Nephron progenitor cell (in vitro differentiated cells): ENCODE measurements around the gene RHOT2.
A peak's percentile ranks its signal among the peaks of the same experiment; 100 is the strongest.

Experiments used
- DNase-seq: peaks from one replicate; pipeline ENCODE4 v3.0.0; 2021
- H3K27ac Mint-ChIP-seq: 2 replicates; pipeline ENCODE4 v1.8.0; 2021; ENCODE audit warnings: mild to moderate bottlenecking, moderate library complexity, mixed read lengths
- H3K27me3 Mint-ChIP-seq: 2 replicates; pipeline ENCODE4 v1.8.0; 2021; ENCODE audit warnings: mild to moderate bottlenecking, low read depth, mixed read lengths; ENCODE audit not compliant: poor library complexity
- H3K36me3 Mint-ChIP-seq: 2 replicates; pipeline ENCODE4 v1.8.0; 2021; ENCODE audit warnings: low read depth, mixed read lengths
- H3K4me1 Mint-ChIP-seq: 2 replicates; pipeline ENCODE4 v1.8.0; 2021; ENCODE audit warnings: mixed read lengths
- H3K4me3 Mint-ChIP-seq: 2 replicates; pipeline ENCODE4 v1.8.0; 2021; ENCODE audit warnings: mild to moderate bottlenecking, moderate library complexity, mixed read lengths
- H3K9me3 Mint-ChIP-seq: 2 replicates; pipeline ENCODE4 v1.8.0; 2021; ENCODE audit warnings: mild to moderate bottlenecking, moderate library complexity, mixed read lengths
- TF ChIP-seq, protein P1 (sequence below): fragments of 200-600 bp; sonication (generic); IDR thresholded peaks from 2 replicates; pipeline ENCODE4 v1.5.0; 2021; ENCODE audit warnings: antibody characterized with exemption

The RHOT2 gene

DNA sequence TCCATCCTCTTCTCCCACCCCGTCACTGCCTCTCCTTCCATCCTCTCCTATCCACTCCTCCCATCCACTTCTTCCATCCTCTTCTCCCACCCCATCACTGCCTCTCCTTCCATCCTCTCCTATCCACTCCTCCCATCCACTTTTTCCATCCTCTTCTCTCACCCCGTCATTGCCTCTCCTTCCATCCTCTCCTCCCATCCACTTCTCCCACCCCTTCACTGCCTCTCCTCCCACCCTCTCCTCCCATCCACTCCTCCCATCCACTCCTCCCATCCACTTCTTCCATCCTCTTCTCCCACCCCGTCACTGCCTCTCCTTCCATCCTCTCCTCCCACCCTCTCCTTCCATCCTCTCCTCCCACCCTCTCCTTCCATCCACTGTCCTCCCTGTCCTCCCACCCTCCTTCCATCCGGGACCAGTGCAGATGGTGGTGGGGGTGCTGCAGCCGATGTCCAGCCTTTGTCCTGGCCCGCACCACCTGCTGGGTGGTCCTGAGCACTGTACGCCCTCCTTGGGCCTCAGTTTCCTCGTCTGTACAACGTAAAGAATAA is 36.0 kb upstream of the RHOT2 start:
- peaks cover 6% of the 10 kb centered on the region for H3K27me3 Mint-ChIP-seq
- peaks cover 5% of the 10 kb centered on the region for H3K36me3 Mint-ChIP-seq
- TF ChIP-seq, protein P1, sequence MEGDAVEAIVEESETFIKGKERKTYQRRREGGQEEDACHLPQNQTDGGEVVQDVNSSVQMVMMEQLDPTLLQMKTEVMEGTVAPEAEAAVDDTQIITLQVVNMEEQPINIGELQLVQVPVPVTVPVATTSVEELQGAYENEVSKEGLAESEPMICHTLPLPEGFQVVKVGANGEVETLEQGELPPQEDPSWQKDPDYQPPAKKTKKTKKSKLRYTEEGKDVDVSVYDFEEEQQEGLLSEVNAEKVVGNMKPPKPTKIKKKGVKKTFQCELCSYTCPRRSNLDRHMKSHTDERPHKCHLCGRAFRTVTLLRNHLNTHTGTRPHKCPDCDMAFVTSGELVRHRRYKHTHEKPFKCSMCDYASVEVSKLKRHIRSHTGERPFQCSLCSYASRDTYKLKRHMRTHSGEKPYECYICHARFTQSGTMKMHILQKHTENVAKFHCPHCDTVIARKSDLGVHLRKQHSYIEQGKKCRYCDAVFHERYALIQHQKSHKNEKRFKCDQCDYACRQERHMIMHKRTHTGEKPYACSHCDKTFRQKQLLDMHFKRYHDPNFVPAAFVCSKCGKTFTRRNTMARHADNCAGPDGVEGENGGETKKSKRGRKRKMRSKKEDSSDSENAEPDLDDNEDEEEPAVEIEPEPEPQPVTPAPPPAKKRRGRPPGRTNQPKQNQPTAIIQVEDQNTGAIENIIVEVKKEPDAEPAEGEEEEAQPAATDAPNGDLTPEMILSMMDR, result no peak
- peaks cover 45% of the 10 kb centered on the region for H3K4me1 Mint-ChIP-seq
- no peak for DNase-seq
- H3K9me3 Mint-ChIP-seq, result no peaks in the 10 kb centered on the region
- H3K27ac Mint-ChIP-seq, result no peak overlapping the region
- H3K4me3 Mint-ChIP-seq, result peak overlapping the region; percentile 86

DNA sequence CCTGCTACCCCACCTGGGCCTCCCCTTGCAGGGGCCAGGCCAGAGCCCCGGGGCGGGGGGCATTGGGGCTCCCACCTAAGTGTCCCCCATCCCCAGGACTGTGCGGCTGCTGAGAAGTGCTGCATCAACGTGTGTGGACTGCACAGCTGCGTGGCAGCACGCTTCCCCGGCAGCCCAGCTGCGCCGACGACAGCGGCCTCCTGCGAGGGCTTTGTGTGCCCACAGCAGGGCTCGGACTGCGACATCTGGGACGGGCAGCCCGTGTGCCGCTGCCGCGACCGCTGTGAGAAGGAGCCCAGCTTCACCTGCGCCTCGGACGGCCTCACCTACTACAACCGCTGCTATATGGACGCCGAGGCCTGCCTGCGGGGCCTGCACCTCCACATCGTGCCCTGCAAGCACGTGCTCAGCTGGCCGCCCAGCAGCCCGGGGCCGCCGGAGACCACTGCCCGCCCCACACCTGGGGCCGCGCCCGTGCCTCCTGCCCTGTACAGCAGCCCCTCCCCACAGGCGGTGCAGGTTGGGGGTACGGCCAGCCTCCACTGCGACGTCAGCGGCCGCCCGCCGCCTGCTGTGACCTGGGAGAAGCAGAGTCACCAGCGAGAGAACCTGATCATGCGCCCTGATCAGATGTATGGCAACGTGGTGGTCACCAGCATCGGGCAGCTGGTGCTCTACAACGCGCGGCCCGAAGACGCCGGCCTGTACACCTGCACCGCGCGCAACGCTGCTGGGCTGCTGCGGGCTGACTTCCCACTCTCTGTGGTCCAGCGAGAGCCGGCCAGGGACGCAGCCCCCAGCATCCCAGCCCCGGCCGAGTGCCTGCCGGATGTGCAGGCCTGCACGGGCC is 35.2 kb upstream of the RHOT2 start:
- peak overlapping the region; percentile 86 for H3K4me3 Mint-ChIP-seq
- H3K27me3 Mint-ChIP-seq, result peaks cover 6% of the 10 kb centered on the region
- TF ChIP-seq, protein P1, result no peak

DNA sequence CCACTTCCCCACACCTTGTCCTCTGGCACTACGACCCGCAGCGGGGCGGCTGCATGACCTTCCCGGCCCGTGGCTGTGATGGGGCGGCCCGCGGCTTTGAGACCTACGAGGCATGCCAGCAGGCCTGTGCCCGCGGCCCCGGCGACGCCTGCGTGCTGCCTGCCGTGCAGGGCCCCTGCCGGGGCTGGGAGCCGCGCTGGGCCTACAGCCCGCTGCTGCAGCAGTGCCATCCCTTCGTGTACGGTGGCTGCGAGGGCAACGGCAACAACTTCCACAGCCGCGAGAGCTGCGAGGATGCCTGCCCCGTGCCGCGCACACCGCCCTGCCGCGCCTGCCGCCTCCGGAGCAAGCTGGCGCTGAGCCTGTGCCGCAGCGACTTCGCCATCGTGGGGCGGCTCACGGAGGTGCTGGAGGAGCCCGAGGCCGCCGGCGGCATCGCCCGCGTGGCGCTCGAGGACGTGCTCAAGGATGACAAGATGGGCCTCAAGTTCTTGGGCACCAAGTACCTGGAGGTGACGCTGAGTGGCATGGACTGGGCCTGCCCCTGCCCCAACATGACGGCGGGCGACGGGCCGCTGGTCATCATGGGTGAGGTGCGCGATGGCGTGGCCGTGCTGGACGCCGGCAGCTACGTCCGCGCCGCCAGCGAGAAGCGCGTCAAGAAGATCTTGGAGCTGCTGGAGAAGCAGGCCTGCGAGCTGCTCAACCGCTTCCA is 34.4 kb upstream of the RHOT2 start:
- peaks cover 43% of the 10 kb centered on the region for H3K4me1 Mint-ChIP-seq
- H3K27ac Mint-ChIP-seq, result no peak overlapping the region

More for the DNA sequence above, 35.2 kb upstream of the RHOT2 start:
- DNase-seq, result no peak
- no peak overlapping the region for H3K27ac Mint-ChIP-seq
- peaks cover 43% of the 10 kb centered on the region for H3K4me1 Mint-ChIP-seq
- H3K9me3 Mint-ChIP-seq, result no peaks in the 10 kb centered on the region
- H3K36me3 Mint-ChIP-seq, result peaks cover 5% of the 10 kb centered on the region

DNA sequence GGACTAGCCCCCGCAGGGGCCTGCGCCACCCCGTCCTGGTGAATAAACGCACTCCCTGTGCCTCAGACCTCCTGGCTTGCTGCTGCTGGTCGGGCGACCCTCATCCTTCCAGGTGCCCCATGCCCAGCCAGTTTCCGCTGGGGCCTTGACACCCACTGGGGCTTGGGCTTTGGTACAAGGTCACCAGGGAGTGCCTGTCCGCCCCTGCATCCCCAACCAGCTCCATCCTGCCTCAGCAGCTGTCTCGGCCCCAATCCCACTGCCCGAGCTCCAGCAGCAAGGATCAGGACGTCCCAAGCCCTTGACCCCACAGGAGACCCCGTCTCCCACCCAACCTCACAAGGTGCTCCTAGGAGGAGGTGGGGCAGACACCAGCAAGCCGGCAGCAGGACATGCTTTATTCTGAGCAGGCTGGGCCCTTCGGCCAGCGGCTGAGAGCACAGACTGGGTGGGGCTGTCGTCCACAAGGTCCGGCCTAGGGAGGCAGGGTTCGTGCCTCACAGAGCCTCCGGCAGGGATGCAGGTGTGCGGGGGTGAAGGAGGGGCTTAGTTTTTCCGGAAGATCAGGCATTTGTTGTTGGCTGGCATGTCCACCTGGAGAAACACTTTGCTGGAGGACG is 33.8 kb upstream of the RHOT2 start:
- TF ChIP-seq, protein P1, result no peak
- Mint-ChIP-seq H3K27ac (no peak overlapping the region), H3K36me3 (peaks cover 2% of the 10 kb centered on the region), H3K9me3 (no peaks in the 10 kb centered on the region), H3K27me3 (peaks cover 6% of the 10 kb centered on the region), H3K4me1 (peaks cover 43% of the 10 kb centered on the region), H3K4me3 (peak overlapping the region; percentile 69)
- no peak for DNase-seq

More for the DNA sequence above, 34.4 kb upstream of the RHOT2 start:
- no peak for DNase-seq
- Mint-ChIP-seq H3K27me3 (peaks cover 6% of the 10 kb centered on the region), H3K4me3 (no peak overlapping the region), H3K9me3 (no peaks in the 10 kb centered on the region), H3K36me3 (peaks cover 5% of the 10 kb centered on the region)
- TF ChIP-seq, protein P1, result no peak

DNA sequence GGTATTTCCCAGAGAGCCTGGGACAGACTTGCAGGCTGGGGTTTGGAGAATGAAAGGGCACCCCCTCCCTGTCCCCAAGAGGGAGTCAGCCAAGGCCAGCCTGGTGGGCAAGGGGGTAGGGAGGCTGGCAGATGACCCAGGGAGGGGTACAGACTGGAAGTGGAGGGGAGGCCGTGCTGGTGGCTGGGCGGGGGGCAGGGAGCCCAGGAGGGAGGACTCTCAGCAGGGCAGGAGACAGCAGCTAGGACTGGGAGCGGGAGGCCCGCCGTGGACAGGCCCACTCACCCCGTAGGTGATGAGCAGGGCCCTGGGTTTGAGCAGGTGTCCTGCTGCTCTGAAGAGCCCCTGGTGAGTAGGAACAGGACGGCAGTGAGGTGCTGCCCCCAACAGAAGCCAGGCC is 32.9 kb upstream of the RHOT2 start:
- Mint-ChIP-seq H3K4me1 (peaks cover 41% of the 10 kb centered on the region), H3K4me3 (peak overlapping the region; percentile 73), H3K27ac (peak overlapping the region; percentile 42), H3K27me3 (peaks cover 6% of the 10 kb centered on the region), H3K36me3 (no peaks in the 10 kb centered on the region), H3K9me3 (no peaks in the 10 kb centered on the region)
- no peak for DNase-seq
- TF ChIP-seq, protein P1, result no peak
